ENCODE results near the gene TNNI2. TPM values are rescaled to one million over a fixed set of nuclear protein-coding genes. Genes with fewer than 3 reads are reported as not detected.

The TNNI2 gene
- total and polyA plus RNA-seq, 2 donors (not counting 1 experiment from before 2014, with no cell fraction given), result 2.9 to 12.9 TPM

GRCh38 chr11:1864831-1865665 lies 26.3 kb downstream of the TNNI2 start:
- Histone ChIP-seq H3K4me1 (ENCODE audit: control insufficient read depth in 2 of 2, insufficient read depth in 2 of 2, low read length in 2 of 2) (peaks cover 27 to 67% of the 10 kb centered on the region in 2 donors), H3K27ac (ENCODE audit: low read length in 2 of 2) (no peak overlapping the region), H3K27me3 (replicated peaks in 1 of 4; ENCODE audit: control extremely low read depth in 1 of 4, control insufficient read depth in 3 of 4, insufficient read depth in 4 of 4, low read length in 3 of 4) (no peaks in the 10 kb centered on the region), H3K9me3 (ENCODE audit: control extremely low read depth in 1 of 3, control insufficient read depth in 2 of 3, insufficient read depth in 1 of 3, low read length in 2 of 3) (no peaks in the 10 kb centered on the region), H3K36me3 (replicated peaks in 1 of 2; ENCODE audit: control extremely low read depth in 1 of 2, control insufficient read depth in 1 of 2, extremely low read depth in 1 of 2, insufficient read depth in 2 of 2, low read length in 1 of 2) (peaks cover 0 to 60% of the 10 kb centered on the region in 2 experiments), H3K4me3 (ENCODE audit: control extremely low read depth in 1 of 5, extremely low read depth in 1 of 5, insufficient read depth in 1 of 5, low read depth in 2 of 5, low read length in 4 of 5) (no peak overlapping the region), H3K9ac (ENCODE audit: low read length) (no peak overlapping the region), H2AFZ (ENCODE audit: insufficient read depth, low read depth, low read length, poor library complexity, severe bottlenecking) (no peak overlapping the region), H4K20me1 (ENCODE audit: control insufficient read depth, insufficient read depth, low read length, poor library complexity, severe bottlenecking) (peaks cover 100% of the 10 kb centered on the region), H3K4me2 (replicated peaks; ENCODE audit: low read depth, low read length, poor library complexity, severe bottlenecking) (no peak overlapping the region), H3K79me2 (ENCODE audit: control insufficient read depth, insufficient read depth, low read length) (peaks cover 100% of the 10 kb centered on the region)
- Mint-ChIP-seq H3K4me1 (peaks cover 40% of the 10 kb centered on the region), H3K27ac (no peak overlapping the region), H3K4me3 (no peak overlapping the region), H3K27me3 (no peaks in the 10 kb centered on the region), H3K9me3 (ENCODE audit: insufficient read depth) (no peaks in the 10 kb centered on the region)
- no peak for ATAC-seq (ENCODE audit: low read depth)
- ChIA-PET POLR2A (no interaction called here), CTCF (no interaction called here)
- DNase-seq, result no peak
- intact Hi-C loops (cut with micrococcal nuclease), result no loop called here
- WGBS (ENCODE audit: insufficient coverage), result 90% methylated on average over 29 of the region's 30 CpGs
- no peak for TF ChIP-seq CTCF (IDR thresholded peaks at IDR 0.05)
- TF ChIP-seq EZH2 (IDR thresholded peaks at IDR 0.05; ENCODE audit: borderline replicate concordance, insufficient read depth, low read depth, low read length, poor library complexity, severe bottlenecking), result no peak

- H3K27ac Mint-ChIP-seq, result no peak overlapping the region
- H4K20me1 ChIP-seq (ENCODE audit: control insufficient read depth, insufficient read depth, low read length, poor library complexity, severe bottlenecking), result peaks cover 100% of the 10 kb centered on the region
- H3K9ac ChIP-seq (ENCODE audit: low read length), result no peak overlapping the region
- peaks cover 34 to 79% of the 10 kb centered on the region in 2 donors for H3K4me1 ChIP-seq (ENCODE audit: control insufficient read depth in 2 of 2, insufficient read depth in 2 of 2, low read length in 2 of 2)
- no peak overlapping the region for H3K4me3 Mint-ChIP-seq
- H3K79me2 ChIP-seq (ENCODE audit: control insufficient read depth, insufficient read depth, low read length), result peaks cover 100% of the 10 kb centered on the region
- H3K9me3 Mint-ChIP-seq (ENCODE audit: insufficient read depth), result no peaks in the 10 kb centered on the region
- H3K36me3 ChIP-seq (replicated peaks in 1 of 2; ENCODE audit: control extremely low read depth in 1 of 2, control insufficient read depth in 1 of 2, extremely low read depth in 1 of 2, insufficient read depth in 2 of 2, low read length in 1 of 2), result peaks cover 0 to 52% of the 10 kb centered on the region in 2 experiments
- no peak overlapping the region for H3K27ac ChIP-seq (ENCODE audit: low read length in 2 of 2)
- intact Hi-C loops (cut with micrococcal nuclease), result no loop called here
- POLR2A ChIA-PET, result interaction anchor here (0.7 to 2.1 kb wide), 2 partner anchors 13 to 25 kb away, joined by 3 to 5 read pairs; partner anchors contain the start of gene LSP1
- peaks cover 52% of the 10 kb centered on the region for H3K4me1 Mint-ChIP-seq
- H3K27me3 Mint-ChIP-seq, result no peaks in the 10 kb centered on the region
- H2AFZ ChIP-seq (ENCODE audit: insufficient read depth, low read depth, low read length, poor library complexity, severe bottlenecking), result no peak overlapping the region
- TF ChIP-seq EZH2 (IDR thresholded peaks at IDR 0.05; ENCODE audit: borderline replicate concordance, insufficient read depth, low read depth, low read length, poor library complexity, severe bottlenecking), result no peak
- WGBS (ENCODE audit: insufficient coverage), result 88% methylated on average over 8 of the region's 8 CpGs
- H3K27me3 ChIP-seq (replicated peaks in 1 of 4; ENCODE audit: control extremely low read depth in 1 of 4, control insufficient read depth in 3 of 4, insufficient read depth in 4 of 4, low read length in 3 of 4), result no peaks in the 10 kb centered on the region
- CTCF ChIA-PET, result interaction anchor here (0.7 kb wide), 1 partner anchor 13 kb away, joined by 3 read pairs; the partner anchor contains the start of gene LSP1
- DNase-seq (no peak), ATAC-seq (ENCODE audit: low read depth) (no peak)
- no peak overlapping the region for H3K4me3 ChIP-seq (ENCODE audit: control extremely low read depth in 1 of 5, extremely low read depth in 1 of 5, insufficient read depth in 1 of 5, low read depth in 2 of 5, low read length in 4 of 5)
- H3K9me3 ChIP-seq (ENCODE audit: control extremely low read depth in 1 of 3, control insufficient read depth in 2 of 3, insufficient read depth in 1 of 3, low read length in 2 of 3), result no peaks in the 10 kb centered on the region
- no peak overlapping the region for H3K4me2 ChIP-seq (replicated peaks; ENCODE audit: low read depth, low read length, poor library complexity, severe bottlenecking)
Measured at GRCh38 chr11:1866226-1866625, 27.4 kb downstream of the TNNI2 start.
